MCF 10A (cell line): ENCODE data around the gene PDE3A. TPM values are rescaled to one million over a fixed set of nuclear protein-coding genes. Genes with fewer than 3 reads are reported as not detected.

ENCODE experiments used
- BruUV-seq: library from RNA; stranded (reverse); fragments of 400-500 nt; replicated peaks from 2 replicates; lab custom pipeline; 2021; lab: Mats Ljungman, UMichigan
- CTCF ChIA-PET: fragments of 300-600 bp; sonication (Branson Sonifier 250); formaldehyde crosslinking; extraction: SDS; loops from one replicate; lab custom pipeline; 2021; ENCODE audit warnings: antibody characterized with exemption, inconsistent platforms; lab: Yijun Ruan, JAX
- POLR2A ChIA-PET: fragments of 300-600, 350-650 bp; sonication (Branson Sonifier 250); formaldehyde crosslinking; extraction: SDS; loops from one replicate; lab custom pipeline; 2020; ENCODE audit warnings: antibody characterized with exemption, inconsistent platforms; lab: Yijun Ruan, JAX
- DNase-seq: peaks from one replicate; pipeline ENCODE4 v3.0.0-alpha.2; 2018; ENCODE audit not compliant: unreplicated experiment
- H3K27ac Mint-ChIP-seq: one replicate; pipeline ENCODE4 v1.8.0; 2022; ENCODE audit warnings: mild to moderate bottlenecking, low read depth, mixed read lengths; ENCODE audit not compliant: unreplicated experiment
- H3K27me3 Mint-ChIP-seq: one replicate; pipeline ENCODE4 v1.8.0; 2022; ENCODE audit warnings: mixed read lengths; ENCODE audit not compliant: insufficient read depth, unreplicated experiment
- H3K36me3 Mint-ChIP-seq: one replicate; pipeline ENCODE4 v1.8.0; 2022; ENCODE audit warnings: mild to moderate bottlenecking, moderate library complexity, mixed read lengths; ENCODE audit not compliant: insufficient read depth, unreplicated experiment
- H3K4me1 Mint-ChIP-seq: one replicate; pipeline ENCODE4 v1.8.0; 2022; ENCODE audit warnings: mixed read lengths; ENCODE audit not compliant: insufficient read depth, unreplicated experiment
- H3K4me3 Mint-ChIP-seq: one replicate; pipeline ENCODE4 v1.8.0; 2022; ENCODE audit warnings: mild to moderate bottlenecking, moderate library complexity, mixed read lengths; ENCODE audit not compliant: unreplicated experiment
- H3K9me3 Mint-ChIP-seq: one replicate; pipeline ENCODE4 v1.8.0; 2022; ENCODE audit warnings: mixed read lengths; ENCODE audit not compliant: unreplicated experiment
- CTCF ChIP-seq: fragments of 200-600 bp; IDR thresholded peaks from one replicate; pipeline ENCODE4 v1.8.0; 2022; ENCODE audit warnings: antibody characterized with exemption, mild to moderate bottlenecking; ENCODE audit not compliant: unreplicated experiment
- intact Hi-C: fragments of 100-400 bp; cut with micrococcal nuclease; formaldehyde crosslinking; loops from 2 replicates; pipeline ENCODE4 v1.14.1; 2022
- total RNA-seq: library from RNA; stranded (reverse); gene quantifications from 2 replicates; pipeline ENCODE4 v1.2.3, GENCODE V29; 2022

Gene PDE3A
- total RNA-seq, 1 experiment from 2014 or later, result not detected

DNA sequence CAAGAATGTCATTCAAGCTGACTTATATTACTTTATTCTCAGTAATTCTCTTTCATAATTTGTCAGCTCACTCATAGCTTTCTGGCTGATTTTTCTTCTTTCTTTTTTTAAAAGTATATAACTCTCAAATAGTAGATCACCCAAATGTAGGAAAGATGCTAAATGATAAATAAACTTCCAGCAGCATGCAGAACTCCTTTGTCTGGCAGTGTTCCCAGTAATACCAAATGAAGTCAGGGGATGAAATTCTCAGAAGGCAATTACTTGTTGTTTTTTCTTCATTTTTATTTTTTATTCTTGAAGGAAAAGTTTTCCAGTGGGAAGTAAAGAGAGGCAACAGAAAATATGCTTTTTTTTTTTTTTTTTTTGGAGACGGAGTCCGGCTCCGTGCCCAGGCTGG is 193.5 kb downstream of the PDE3A start:
- POLR2A ChIA-PET, result no interaction called here
- H3K9me3 Mint-ChIP-seq, result no peaks in the 10 kb centered on the region
- H3K4me3 Mint-ChIP-seq, result no peak overlapping the region
- DNase-seq, result no peak
- no peak overlapping the region for H3K27ac Mint-ChIP-seq
- no peak for TF ChIP-seq CTCF
- peaks cover 99% of the 10 kb centered on the region for H3K27me3 Mint-ChIP-seq
- CTCF ChIA-PET, result interaction anchor here (1.0 kb wide), 1 partner anchor 12 kb away, joined by 6 read pairs; no protein-coding TSS in a partner anchor
- BruUV-seq, result no TSS peak
- intact Hi-C loops, result no loop called here
- no peaks in the 10 kb centered on the region for H3K4me1 Mint-ChIP-seq
- peaks cover 6% of the 10 kb centered on the region for H3K36me3 Mint-ChIP-seq

DNA sequence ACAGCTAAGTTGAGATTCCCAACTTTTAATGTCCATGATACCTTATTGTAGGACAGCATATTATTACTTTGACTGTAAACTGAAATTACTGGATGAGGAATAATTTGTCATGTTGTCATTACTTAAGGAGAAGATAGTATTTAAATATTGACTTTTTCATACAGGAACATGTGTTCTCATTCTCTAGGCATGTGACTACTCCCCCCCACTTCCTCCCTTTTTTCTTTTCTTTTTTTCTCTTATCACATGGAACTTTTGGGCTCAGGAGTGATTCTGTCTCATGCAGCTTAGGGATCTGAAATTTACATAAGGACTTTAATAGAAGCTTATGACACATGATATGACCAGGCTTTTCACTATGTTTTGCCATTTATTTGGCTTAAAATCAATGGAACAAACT is 199.1 kb downstream of the PDE3A start:
- intact Hi-C loops, result no loop called here
- no peak overlapping the region for H3K4me3 Mint-ChIP-seq
- no peaks in the 10 kb centered on the region for H3K9me3 Mint-ChIP-seq
- peaks cover 91% of the 10 kb centered on the region for H3K27me3 Mint-ChIP-seq
- peaks cover 6% of the 10 kb centered on the region for H3K36me3 Mint-ChIP-seq
- ChIA-PET CTCF (no interaction called here), POLR2A (no interaction called here)
- H3K4me1 Mint-ChIP-seq, result no peaks in the 10 kb centered on the region
- no peak overlapping the region for H3K27ac Mint-ChIP-seq
- no peak for TF ChIP-seq CTCF
- BruUV-seq, result no TSS peak
- DNase-seq, result no peak

- Mint-ChIP-seq H3K4me3 (no peak overlapping the region), H3K27ac (no peak overlapping the region), H3K27me3 (peaks cover 92% of the 10 kb centered on the region), H3K36me3 (no peaks in the 10 kb centered on the region), H3K4me1 (no peaks in the 10 kb centered on the region), H3K9me3 (no peaks in the 10 kb centered on the region)
- intact Hi-C loops, result no loop called here
- DNase-seq, result no peak
- BruUV-seq, result no TSS peak
- ChIA-PET CTCF (no interaction called here), POLR2A (no interaction called here)
- TF ChIP-seq CTCF, result no peak
Observed at GRCh38 chr12:20572451-20572850, 204.1 kb downstream of the PDE3A start.

- Mint-ChIP-seq H3K27me3 (peaks cover 95% of the 10 kb centered on the region), H3K4me3 (no peak overlapping the region), H3K27ac (no peak overlapping the region), H3K36me3 (no peaks in the 10 kb centered on the region), H3K9me3 (no peaks in the 10 kb centered on the region), H3K4me1 (no peaks in the 10 kb centered on the region)
- intact Hi-C loops, result no loop called here
- no peak for TF ChIP-seq CTCF
- POLR2A ChIA-PET, result no interaction called here
- BruUV-seq, result no TSS peak
- CTCF ChIA-PET, result no interaction called here
- DNase-seq, result no peak
Observed at GRCh38 chr12:20576528-20576927, 208.2 kb downstream of the PDE3A start.
